Measurements from ENCODE around the gene TKFC.

TKFC gene

GRCh38 chr11:61347916-61348461, 15.0 kb downstream of the TKFC start (continued):
- TF ChIP-seq, protein P1, sequence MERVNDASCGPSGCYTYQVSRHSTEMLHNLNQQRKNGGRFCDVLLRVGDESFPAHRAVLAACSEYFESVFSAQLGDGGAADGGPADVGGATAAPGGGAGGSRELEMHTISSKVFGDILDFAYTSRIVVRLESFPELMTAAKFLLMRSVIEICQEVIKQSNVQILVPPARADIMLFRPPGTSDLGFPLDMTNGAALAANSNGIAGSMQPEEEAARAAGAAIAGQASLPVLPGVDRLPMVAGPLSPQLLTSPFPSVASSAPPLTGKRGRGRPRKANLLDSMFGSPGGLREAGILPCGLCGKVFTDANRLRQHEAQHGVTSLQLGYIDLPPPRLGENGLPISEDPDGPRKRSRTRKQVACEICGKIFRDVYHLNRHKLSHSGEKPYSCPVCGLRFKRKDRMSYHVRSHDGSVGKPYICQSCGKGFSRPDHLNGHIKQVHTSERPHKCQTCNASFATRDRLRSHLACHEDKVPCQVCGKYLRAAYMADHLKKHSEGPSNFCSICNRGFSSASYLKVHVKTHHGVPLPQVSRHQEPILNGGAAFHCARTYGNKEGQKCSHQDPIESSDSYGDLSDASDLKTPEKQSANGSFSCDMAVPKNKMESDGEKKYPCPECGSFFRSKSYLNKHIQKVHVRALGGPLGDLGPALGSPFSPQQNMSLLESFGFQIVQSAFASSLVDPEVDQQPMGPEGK (CRISPR knock-in tag; IDR thresholded peaks at IDR 0.05; ENCODE audit: borderline replicate concordance) = no peak
- no peak for TF ChIP-seq ESRRG (CRISPR knock-in tag; IDR thresholded peaks at IDR 0.05)
- no peak for TF ChIP-seq ZFP30 (CRISPR knock-in tag; IDR thresholded peaks at IDR 0.05)
- TF ChIP-seq ZFP3 (CRISPR knock-in tag; IDR thresholded peaks at IDR 0.05) = no peak

DNA sequence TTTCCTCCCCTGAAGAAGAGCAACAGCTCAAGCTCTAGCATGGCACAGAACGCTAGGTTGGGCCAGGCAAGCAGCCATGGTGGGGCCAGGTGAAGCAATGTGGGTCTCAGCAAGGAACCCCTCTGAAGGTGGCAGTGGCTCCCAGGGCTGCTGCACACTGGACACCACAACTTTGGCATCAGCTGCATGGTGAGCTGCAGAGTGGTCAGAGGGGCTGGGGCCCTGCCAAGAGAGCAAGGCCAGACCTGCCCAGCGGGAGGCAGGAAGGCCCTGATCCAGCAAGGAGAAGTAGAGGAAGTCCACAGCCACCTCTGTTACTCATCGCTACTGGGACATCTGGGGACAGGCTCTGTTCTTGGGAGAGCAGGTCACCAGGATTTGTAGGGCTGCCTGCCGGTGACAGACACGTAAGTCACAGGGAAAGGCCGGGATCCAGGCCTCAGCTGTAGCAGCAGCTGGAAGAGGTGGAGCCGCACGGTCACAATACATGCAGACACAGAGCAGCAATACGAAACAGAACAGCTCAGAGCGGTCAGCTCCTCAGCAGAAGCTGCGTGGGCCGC, 16.2 kb downstream of the TKFC start:
- ATAC-seq = no peak
- TF ChIP-seq OSR1 (CRISPR knock-in tag; IDR thresholded peaks at IDR 0.05) (no peak), POU6F1 (CRISPR knock-in tag; IDR thresholded peaks at IDR 0.05; ENCODE audit: borderline replicate concordance, low read depth) (no peak), TCF4 (CRISPR knock-in tag; IDR thresholded peaks at IDR 0.05; ENCODE audit: borderline replicate concordance) (no peak), ZFP30 (CRISPR knock-in tag; IDR thresholded peaks at IDR 0.05) (no peak), ZNF70 (CRISPR knock-in tag; IDR thresholded peaks at IDR 0.05) (no peak), RARB (CRISPR knock-in tag; IDR thresholded peaks at IDR 0.05) (no peak), ZC3H10 (CRISPR knock-in tag; IDR thresholded peaks at IDR 0.05) (no peak), TOX (CRISPR knock-in tag; IDR thresholded peaks at IDR 0.05; ENCODE audit: borderline replicate concordance) (no peak), ZNF8 (CRISPR knock-in tag; IDR thresholded peaks at IDR 0.05) (no peak), PPARA (CRISPR knock-in tag; IDR thresholded peaks at IDR 0.05; ENCODE audit: borderline replicate concordance) (no peak), CSDC2 (CRISPR knock-in tag; IDR thresholded peaks at IDR 0.05) (no peak), BACH2 (CRISPR knock-in tag; IDR thresholded peaks at IDR 0.05; ENCODE audit: borderline replicate concordance) (no peak), ZNF565 (CRISPR knock-in tag; conservative IDR thresholded peaks at IDR 0.05; ENCODE audit: low read depth) (no peak), ISL1 (CRISPR knock-in tag; IDR thresholded peaks at IDR 0.05) (no peak), GLIS3 (CRISPR knock-in tag; IDR thresholded peaks at IDR 0.05) (no peak)

DNA sequence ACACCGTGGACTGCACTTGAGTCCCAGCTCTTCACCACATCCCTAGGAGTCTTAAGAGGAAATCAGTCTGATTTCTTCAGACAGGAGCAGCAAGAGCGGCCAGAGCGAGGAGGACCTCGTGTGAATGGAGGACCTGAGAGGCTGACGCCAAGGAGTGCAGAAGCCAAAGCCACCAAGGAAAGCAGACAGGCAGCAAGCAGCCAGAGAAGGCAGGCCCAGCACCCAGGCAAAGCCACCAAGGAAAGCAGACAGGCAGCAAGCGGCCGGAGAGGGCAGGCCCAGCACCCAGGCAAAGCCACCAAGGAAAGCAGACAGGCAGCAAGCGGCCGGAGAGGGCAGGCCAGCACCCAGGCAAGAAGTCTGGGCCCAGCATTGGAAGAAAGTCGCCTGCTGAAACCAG, 16.9 kb downstream of the TKFC start:
- ATAC-seq = no peak
- TF ChIP-seq ISL1 (CRISPR knock-in tag; IDR thresholded peaks at IDR 0.05) = no peak
- TF ChIP-seq ARNTL (CRISPR knock-in tag; IDR thresholded peaks at IDR 0.05; ENCODE audit: borderline replicate concordance, low read depth) = no peak
- TF ChIP-seq ZFP3 (CRISPR knock-in tag; IDR thresholded peaks at IDR 0.05) = no peak
- TF ChIP-seq SNAI2 (CRISPR knock-in tag; IDR thresholded peaks at IDR 0.05) = no peak
- TF ChIP-seq, protein P2, sequence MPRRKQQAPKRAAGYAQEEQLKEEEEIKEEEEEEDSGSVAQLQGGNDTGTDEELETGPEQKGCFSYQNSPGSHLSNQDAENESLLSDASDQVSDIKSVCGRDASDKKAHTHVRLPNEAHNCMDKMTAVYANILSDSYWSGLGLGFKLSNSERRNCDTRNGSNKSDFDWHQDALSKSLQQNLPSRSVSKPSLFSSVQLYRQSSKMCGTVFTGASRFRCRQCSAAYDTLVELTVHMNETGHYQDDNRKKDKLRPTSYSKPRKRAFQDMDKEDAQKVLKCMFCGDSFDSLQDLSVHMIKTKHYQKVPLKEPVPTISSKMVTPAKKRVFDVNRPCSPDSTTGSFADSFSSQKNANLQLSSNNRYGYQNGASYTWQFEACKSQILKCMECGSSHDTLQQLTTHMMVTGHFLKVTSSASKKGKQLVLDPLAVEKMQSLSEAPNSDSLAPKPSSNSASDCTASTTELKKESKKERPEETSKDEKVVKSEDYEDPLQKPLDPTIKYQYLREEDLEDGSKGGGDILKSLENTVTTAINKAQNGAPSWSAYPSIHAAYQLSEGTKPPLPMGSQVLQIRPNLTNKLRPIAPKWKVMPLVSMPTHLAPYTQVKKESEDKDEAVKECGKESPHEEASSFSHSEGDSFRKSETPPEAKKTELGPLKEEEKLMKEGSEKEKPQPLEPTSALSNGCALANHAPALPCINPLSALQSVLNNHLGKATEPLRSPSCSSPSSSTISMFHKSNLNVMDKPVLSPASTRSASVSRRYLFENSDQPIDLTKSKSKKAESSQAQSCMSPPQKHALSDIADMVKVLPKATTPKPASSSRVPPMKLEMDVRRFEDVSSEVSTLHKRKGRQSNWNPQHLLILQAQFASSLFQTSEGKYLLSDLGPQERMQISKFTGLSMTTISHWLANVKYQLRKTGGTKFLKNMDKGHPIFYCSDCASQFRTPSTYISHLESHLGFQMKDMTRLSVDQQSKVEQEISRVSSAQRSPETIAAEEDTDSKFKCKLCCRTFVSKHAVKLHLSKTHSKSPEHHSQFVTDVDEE (CRISPR knock-in tag; IDR thresholded peaks at IDR 0.05) = no peak
- TF ChIP-seq ZNF565 (CRISPR knock-in tag; conservative IDR thresholded peaks at IDR 0.05; ENCODE audit: low read depth) = no peak
- TF ChIP-seq CREB5 (CRISPR knock-in tag; IDR thresholded peaks at IDR 0.05; ENCODE audit: low read depth) = no peak
- TF ChIP-seq TOX (CRISPR knock-in tag; IDR thresholded peaks at IDR 0.05; ENCODE audit: borderline replicate concordance) = no peak
- no peak for TF ChIP-seq OSR1 (CRISPR knock-in tag; IDR thresholded peaks at IDR 0.05)
- no peak for TF ChIP-seq ZC3H10 (CRISPR knock-in tag; IDR thresholded peaks at IDR 0.05)
- no peak for TF ChIP-seq GLIS3 (CRISPR knock-in tag; IDR thresholded peaks at IDR 0.05)
- TF ChIP-seq ESRRG (CRISPR knock-in tag; IDR thresholded peaks at IDR 0.05) = no peak
- TF ChIP-seq, protein P3, sequence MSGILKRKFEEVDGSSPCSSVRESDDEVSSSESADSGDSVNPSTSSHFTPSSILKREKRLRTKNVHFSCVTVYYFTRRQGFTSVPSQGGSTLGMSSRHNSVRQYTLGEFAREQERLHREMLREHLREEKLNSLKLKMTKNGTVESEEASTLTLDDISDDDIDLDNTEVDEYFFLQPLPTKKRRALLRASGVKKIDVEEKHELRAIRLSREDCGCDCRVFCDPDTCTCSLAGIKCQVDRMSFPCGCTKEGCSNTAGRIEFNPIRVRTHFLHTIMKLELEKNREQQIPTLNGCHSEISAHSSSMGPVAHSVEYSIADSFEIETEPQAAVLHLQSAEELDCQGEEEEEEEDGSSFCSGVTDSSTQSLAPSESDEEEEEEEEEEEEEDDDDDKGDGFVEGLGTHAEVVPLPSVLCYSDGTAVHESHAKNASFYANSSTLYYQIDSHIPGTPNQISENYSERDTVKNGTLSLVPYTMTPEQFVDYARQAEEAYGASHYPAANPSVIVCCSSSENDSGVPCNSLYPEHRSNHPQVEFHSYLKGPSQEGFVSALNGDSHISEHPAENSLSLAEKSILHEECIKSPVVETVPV (CRISPR knock-in tag; IDR thresholded peaks at IDR 0.05) = no peak
- no peak for TF ChIP-seq CSDC2 (CRISPR knock-in tag; IDR thresholded peaks at IDR 0.05)
- TF ChIP-seq POU6F1 (CRISPR knock-in tag; IDR thresholded peaks at IDR 0.05; ENCODE audit: borderline replicate concordance, low read depth) = no peak
- TF ChIP-seq, protein P1 (CRISPR knock-in tag; IDR thresholded peaks at IDR 0.05; ENCODE audit: borderline replicate concordance) = no peak

All from SK-N-SH treated with all-trans-retinoic acid at 6 μM for 48 hours (cell line).